Spleen (tissue), 7 donors: Measurements from ENCODE around the gene PSMF1.

Source experiments
- POLR2A ChIP-seq, 3 donors: fragments of 450-650 bp; IDR thresholded peaks; one replicate each; pipeline ENCODE4 v1.5.1; 2017; ENCODE audit warnings: antibody characterized with exemption in 3 of 3, mild to moderate bottlenecking in 1 of 3
- POLR2AphosphoS5 ChIP-seq, 3 donors: sonication (generic); formaldehyde crosslinking; IDR thresholded peaks; one replicate each; pipeline ENCODE4 v1.5.1; 2017; ENCODE audit warnings: antibody characterized with exemption in 3 of 3
- TF ChIP-seq, protein P1 (sequence below), 11 experiments: fragments of 200-600 bp in 7 of 11; fragments of 450-650 bp in 4 of 11; sonication (generic) in 4 of 11; IDR thresholded peaks in 8 of 11; conservative IDR thresholded peaks in 3 of 11; 1 replicate in 7 of 11; 2 replicates in 4 of 11; pipeline versions ENCODE4 v1.4.0 to v1.8.0; 2016 to 2021; ENCODE audit warnings: antibody characterized with exemption in 11 of 11, inconsistent platforms in 4 of 11, mild to moderate bottlenecking in 1 of 11
- donor health status: DM: no; HTN: no; CAD: no; lungs with moderate emphysema.
- donor health status: DM: no; HTN: no; CAD: no.
- donor health status: DM: no; HTN: no; CAD: no.

DNA sequence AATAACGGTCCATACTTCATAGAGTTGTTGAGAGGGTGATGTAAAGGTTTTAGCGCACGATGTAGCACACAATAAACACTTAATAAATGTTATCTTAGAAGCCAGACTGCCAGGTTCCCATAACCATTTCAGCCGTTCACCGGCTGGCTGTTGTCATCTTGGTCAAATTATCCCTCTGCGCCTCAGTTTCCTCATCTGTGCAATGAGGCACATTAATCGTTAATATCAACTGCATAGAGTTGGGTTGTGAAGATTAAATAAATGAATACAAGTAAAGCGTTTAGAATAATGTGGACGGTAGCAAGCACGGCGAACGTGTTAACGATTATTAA lies 432 bp upstream of the PSMF1 start:
- TF ChIP-seq POLR2AphosphoS5 (IDR thresholded peaks at IDR 0.05) (no peak), POLR2A (IDR thresholded peaks at IDR 0.05) (no peak)
- TF ChIP-seq, protein P1, sequence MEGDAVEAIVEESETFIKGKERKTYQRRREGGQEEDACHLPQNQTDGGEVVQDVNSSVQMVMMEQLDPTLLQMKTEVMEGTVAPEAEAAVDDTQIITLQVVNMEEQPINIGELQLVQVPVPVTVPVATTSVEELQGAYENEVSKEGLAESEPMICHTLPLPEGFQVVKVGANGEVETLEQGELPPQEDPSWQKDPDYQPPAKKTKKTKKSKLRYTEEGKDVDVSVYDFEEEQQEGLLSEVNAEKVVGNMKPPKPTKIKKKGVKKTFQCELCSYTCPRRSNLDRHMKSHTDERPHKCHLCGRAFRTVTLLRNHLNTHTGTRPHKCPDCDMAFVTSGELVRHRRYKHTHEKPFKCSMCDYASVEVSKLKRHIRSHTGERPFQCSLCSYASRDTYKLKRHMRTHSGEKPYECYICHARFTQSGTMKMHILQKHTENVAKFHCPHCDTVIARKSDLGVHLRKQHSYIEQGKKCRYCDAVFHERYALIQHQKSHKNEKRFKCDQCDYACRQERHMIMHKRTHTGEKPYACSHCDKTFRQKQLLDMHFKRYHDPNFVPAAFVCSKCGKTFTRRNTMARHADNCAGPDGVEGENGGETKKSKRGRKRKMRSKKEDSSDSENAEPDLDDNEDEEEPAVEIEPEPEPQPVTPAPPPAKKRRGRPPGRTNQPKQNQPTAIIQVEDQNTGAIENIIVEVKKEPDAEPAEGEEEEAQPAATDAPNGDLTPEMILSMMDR (IDR thresholded peaks at IDR 0.05 in 8 of 11, conservative IDR thresholded peaks at IDR 0.05 in 3 of 11), result no peak
